A673 (cell line): Measurements from ENCODE around the gene IL6. TPM values are rescaled to one million over a fixed set of nuclear protein-coding genes. Genes with fewer than 3 reads are reported as not detected.
"Not testable (repeated sequence)": the region's sequence is repeated elsewhere in the genome, so short reads cannot be mapped to it uniquely, and the experiment has no call there.

ENCODE experiments used
- BruUV-seq: library from RNA; stranded (reverse); fragments of 400-500 nt; replicated peaks from 2 replicates; lab custom pipeline; 2021; lab: Mats Ljungman, UMichigan
- CTCF ChIA-PET: fragments of 300-600 bp; sonication (Branson Sonifier 250); formaldehyde crosslinking; loops from one replicate; lab custom pipeline; 2022; ENCODE audit warnings: antibody characterized with exemption; lab: Charles Lee
- POLR2A ChIA-PET: fragments of 300-600 bp; sonication (Branson Sonifier 250); formaldehyde crosslinking; loops from one replicate; lab custom pipeline; 2022; ENCODE audit warnings: antibody characterized with exemption; ENCODE audit not compliant: low non-redundant PET; lab: Charles Lee
- DNase-seq: peaks from one replicate; pipeline ENCODE4 v3.0.0-alpha.2; 2015; ENCODE audit warnings: low spot score
- H3K27ac ChIP-seq: fragments of 200-600 bp; sonication (generic); 2 replicates; pipeline ENCODE4 v1.5.1; 2016; ENCODE audit warnings: mixed run types, low read depth, mild to moderate bottlenecking, mixed read lengths, antibody characterized with exemption, low read length; ENCODE audit not compliant: poor library complexity, severe bottlenecking
- H3K27me3 ChIP-seq: fragments of 200-600 bp; sonication (generic); replicated peaks from 2 replicates; pipeline ENCODE4 v1.6.1; 2017; ENCODE audit warnings: mixed run types, low read depth, mild to moderate bottlenecking, mixed read lengths, antibody characterized with exemption, low read length; ENCODE audit not compliant: insufficient read depth, poor library complexity
- H3K36me3 ChIP-seq: fragments of 200-600 bp; sonication (generic); 2 replicates; pipeline ENCODE4 v1.6.1; 2016; ENCODE audit warnings: mixed run types, mild to moderate bottlenecking, mixed read lengths, antibody characterized with exemption, low read length; ENCODE audit not compliant: insufficient read depth, poor library complexity, severe bottlenecking
- H3K4me1 ChIP-seq: fragments of 200-600 bp; sonication (generic); 2 replicates; pipeline ENCODE4 v1.6.1; 2017; ENCODE audit warnings: mixed run types, mild to moderate bottlenecking, mixed read lengths, antibody characterized with exemption, low read length; ENCODE audit not compliant: insufficient read depth, poor library complexity, severe bottlenecking
- H3K4me3 ChIP-seq: fragments of 200-600 bp; sonication (generic); 2 replicates; pipeline ENCODE4 v1.5.1; 2016; ENCODE audit warnings: low read depth, mixed run types, mild to moderate bottlenecking, mixed read lengths, low read length; ENCODE audit not compliant: poor library complexity, severe bottlenecking
- H3K9me3 ChIP-seq: fragments of 200-600 bp; sonication (generic); 2 replicates; pipeline ENCODE4 v1.6.1; 2016; ENCODE audit warnings: mixed run types, low read depth, mild to moderate bottlenecking, mixed read lengths, antibody characterized with exemption, low read length; ENCODE audit not compliant: poor library complexity, severe bottlenecking
- EZH2 ChIP-seq: fragments of 200-600 bp; sonication (generic); IDR thresholded peaks from 2 replicates; pipeline ENCODE4 v1.6.1; 2017; ENCODE audit warnings: borderline replicate concordance, low read depth, mild to moderate bottlenecking, mixed read lengths, antibody characterized with exemption, low read length; ENCODE audit not compliant: poor library complexity, severe bottlenecking
- intact Hi-C: fragments of 100-400 bp; cut with micrococcal nuclease; formaldehyde crosslinking; loops from one replicate; pipeline ENCODE4 v1.10.0; 2022; ENCODE audit not compliant: unreplicated experiment
- total RNA-seq: library from RNA; stranded (reverse); gene quantifications from 2 replicates; pipeline ENCODE4 v1.2.3, GENCODE V29; 2021
- TF ChIP-seq, protein P1 (sequence below): fragments of 300-800, 200-600 bp; sonication (generic); conservative IDR thresholded peaks from 2 replicates; pipeline ENCODE4 v1.5.1; 2017; ENCODE audit warnings: low read depth, mild to moderate bottlenecking, antibody characterized with exemption, low read length, moderate library complexity, mixed read lengths

IL6 gene
- total RNA-seq, 1 experiment from 2014 or later: not detected

DNA sequence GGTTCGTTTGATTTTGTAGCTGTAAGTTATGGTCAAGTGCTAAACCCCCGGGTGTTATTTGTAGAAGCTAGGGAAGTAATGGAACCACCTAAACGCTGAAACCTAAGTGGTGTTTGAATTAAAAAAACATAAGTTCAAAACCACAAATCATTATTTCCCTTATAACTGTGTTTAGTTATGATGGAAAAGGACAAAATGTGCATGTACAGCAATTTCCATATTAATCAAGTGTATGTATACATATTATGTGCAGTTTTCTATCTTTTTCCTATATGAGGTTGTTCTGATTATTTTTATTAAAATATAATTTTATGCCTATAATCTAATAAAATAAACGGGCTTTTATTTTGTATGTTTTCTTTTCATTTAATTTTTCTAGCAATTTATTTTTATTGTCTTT, 45.9 kb downstream of the IL6 start:
- ChIA-PET POLR2A (no interaction called here), CTCF (no interaction called here)
- H3K27ac ChIP-seq: no peak overlapping the region
- no peaks in the 10 kb centered on the region for H3K36me3 ChIP-seq
- H3K4me3 ChIP-seq: no peak overlapping the region
- no peak for DNase-seq
- no peaks in the 10 kb centered on the region for H3K4me1 ChIP-seq
- peaks cover 6% of the 10 kb centered on the region for H3K27me3 ChIP-seq
- TF ChIP-seq, protein P1, sequence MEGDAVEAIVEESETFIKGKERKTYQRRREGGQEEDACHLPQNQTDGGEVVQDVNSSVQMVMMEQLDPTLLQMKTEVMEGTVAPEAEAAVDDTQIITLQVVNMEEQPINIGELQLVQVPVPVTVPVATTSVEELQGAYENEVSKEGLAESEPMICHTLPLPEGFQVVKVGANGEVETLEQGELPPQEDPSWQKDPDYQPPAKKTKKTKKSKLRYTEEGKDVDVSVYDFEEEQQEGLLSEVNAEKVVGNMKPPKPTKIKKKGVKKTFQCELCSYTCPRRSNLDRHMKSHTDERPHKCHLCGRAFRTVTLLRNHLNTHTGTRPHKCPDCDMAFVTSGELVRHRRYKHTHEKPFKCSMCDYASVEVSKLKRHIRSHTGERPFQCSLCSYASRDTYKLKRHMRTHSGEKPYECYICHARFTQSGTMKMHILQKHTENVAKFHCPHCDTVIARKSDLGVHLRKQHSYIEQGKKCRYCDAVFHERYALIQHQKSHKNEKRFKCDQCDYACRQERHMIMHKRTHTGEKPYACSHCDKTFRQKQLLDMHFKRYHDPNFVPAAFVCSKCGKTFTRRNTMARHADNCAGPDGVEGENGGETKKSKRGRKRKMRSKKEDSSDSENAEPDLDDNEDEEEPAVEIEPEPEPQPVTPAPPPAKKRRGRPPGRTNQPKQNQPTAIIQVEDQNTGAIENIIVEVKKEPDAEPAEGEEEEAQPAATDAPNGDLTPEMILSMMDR: no peak
- TF ChIP-seq EZH2: no peak
- no TSS peak for BruUV-seq
- H3K9me3 ChIP-seq: no peaks in the 10 kb centered on the region
- intact Hi-C loops: no loop called here

DNA sequence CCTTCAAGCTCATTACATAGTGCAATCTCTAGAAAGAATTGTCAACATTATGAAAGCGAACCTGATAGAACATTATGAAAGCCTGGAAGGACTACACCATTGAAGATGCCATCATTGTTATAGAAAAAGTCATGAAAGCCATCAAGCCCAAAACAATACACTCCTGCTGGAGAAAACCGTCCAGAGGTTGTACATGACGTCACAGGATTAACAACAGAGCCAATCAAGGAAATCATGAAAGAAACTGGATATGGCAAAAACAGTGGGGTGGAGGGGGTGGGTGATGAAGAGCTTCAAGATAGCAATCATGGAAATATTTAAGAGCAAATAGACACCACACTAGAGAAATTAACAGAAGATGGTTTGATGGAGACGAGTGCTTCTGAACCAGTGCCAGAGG, 50.0 kb downstream of the IL6 start:
- TF ChIP-seq, protein P1: no peak
- TF ChIP-seq EZH2: no peak
- peaks cover 4% of the 10 kb centered on the region for H3K27me3 ChIP-seq
- ChIA-PET CTCF (no interaction called here), POLR2A (interaction anchor here (0.7 kb wide), 1 partner anchor 52 kb away, joined by 5 read pairs; no protein-coding TSS in a partner anchor)
- DNase-seq: no peak
- no TSS peak for BruUV-seq
- H3K4me3 ChIP-seq: no peak overlapping the region
- H3K27ac ChIP-seq: no peak overlapping the region
- H3K36me3 ChIP-seq: no peaks in the 10 kb centered on the region
- intact Hi-C loops: no loop called here
- H3K4me1 ChIP-seq: no peaks in the 10 kb centered on the region
- no peaks in the 10 kb centered on the region for H3K9me3 ChIP-seq

DNA sequence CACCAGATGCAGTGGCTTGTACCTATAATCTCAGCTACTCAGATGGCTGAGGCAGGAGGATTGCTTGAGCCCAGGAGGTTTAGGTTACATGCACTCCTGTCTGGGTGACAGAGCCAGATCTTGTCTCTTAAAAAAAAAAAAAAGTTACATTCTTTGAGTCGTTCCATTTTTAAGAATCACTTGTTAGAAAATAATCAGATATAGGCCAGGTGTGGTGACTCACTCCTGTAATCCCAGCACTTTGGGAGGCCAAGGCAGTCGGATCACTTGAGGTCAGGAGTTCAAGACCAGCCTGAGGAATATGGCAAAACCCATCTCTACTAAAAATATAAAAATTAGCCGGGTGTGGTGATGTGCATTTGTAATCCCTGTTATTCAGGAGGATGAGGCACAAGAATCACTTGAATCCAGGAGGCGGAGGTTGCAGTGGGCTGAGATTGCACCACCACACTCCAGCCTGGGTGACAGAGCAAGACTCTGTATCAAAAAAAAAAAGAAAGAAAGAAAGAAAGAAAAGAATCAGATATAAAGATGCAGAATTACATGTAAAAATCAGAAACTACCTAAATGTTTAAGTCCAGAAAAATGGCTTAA, 52.8 kb downstream of the IL6 start:
- H3K4me1 ChIP-seq, H3K36me3 ChIP-seq, H3K27me3 ChIP-seq, H3K9me3 ChIP-seq, POLR2A ChIA-PET, H3K27ac ChIP-seq, BruUV-seq, intact Hi-C loops, DNase-seq, H3K4me3 ChIP-seq: not testable (repeated sequence)
- CTCF ChIA-PET: interaction anchor here (0.7 kb wide), 1 partner anchor 184 kb away, joined by 4 read pairs; no protein-coding TSS in a partner anchor

DNA sequence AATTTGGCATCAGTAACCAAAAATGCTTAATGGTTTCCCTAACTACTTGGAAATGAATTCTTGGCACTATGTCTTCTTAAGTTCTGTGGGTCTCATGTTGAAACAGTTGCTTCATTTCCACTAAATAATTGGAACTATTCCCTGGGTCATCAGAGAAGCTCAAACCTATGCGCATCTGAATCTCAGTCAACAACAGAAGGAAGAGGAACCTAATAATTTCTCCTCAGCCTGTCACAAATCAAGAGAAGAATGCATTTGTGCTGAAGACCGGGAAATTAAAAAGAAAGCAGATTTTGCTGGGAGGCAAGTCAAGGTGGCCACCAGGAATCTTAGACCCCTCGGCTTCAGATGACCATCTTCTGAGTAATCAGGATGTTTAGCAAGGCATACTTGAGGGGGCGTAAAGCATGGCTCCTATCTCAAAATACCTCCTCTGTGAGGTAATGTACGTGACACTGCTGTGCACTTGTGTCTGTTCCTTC, 54.3 kb downstream of the IL6 start:
- H3K4me3 ChIP-seq: no peak overlapping the region
- no peaks in the 10 kb centered on the region for H3K27me3 ChIP-seq
- no TSS peak for BruUV-seq
- H3K9me3 ChIP-seq: no peaks in the 10 kb centered on the region
- ChIA-PET CTCF (no interaction called here), POLR2A (interaction anchor here (0.6 kb wide), 1 partner anchor 23 kb away, joined by 11 read pairs; no protein-coding TSS in a partner anchor)
- no peak overlapping the region for H3K27ac ChIP-seq
- intact Hi-C loops: no loop called here
- DNase-seq: no peak
- H3K4me1 ChIP-seq: no peaks in the 10 kb centered on the region
- TF ChIP-seq EZH2: no peak
- TF ChIP-seq, protein P1: no peak
- H3K36me3 ChIP-seq: no peaks in the 10 kb centered on the region
